Cardiac muscle cell (in vitro differentiated cells and primary cell): ENCODE measurements around the gene DPEP1. TPM values are rescaled to one million over a fixed set of nuclear protein-coding genes. Genes with fewer than 3 reads are reported as not detected.

ENCODE experiments used
- DNase-seq, 2 donors: peaks; one replicate each; pipeline versions ENCODE4 v3.0.0 to v3.0.0-alpha.2; 2010 to 2017; ENCODE audit warnings: low read depth in 1 of 2, low spot score in 1 of 2
- H3K27ac ChIP-seq: fragments of 200-600 bp; sonication (generic); 2 replicates; pipeline ENCODE4 v1.5.1; 2016
- H3K27me3 ChIP-seq: fragments of 200-600 bp; sonication (generic); 2 replicates; pipeline ENCODE4 v1.6.0; 2016; ENCODE audit warnings: control low read depth
- H3K36me3 ChIP-seq: fragments of 200-600 bp; sonication (generic); 2 replicates; pipeline ENCODE4 v1.5.1; 2016; ENCODE audit warnings: control low read depth
- H3K4me1 ChIP-seq: fragments of 200-600 bp; sonication (generic); 2 replicates; pipeline ENCODE4 v1.8.1; 2017; ENCODE audit warnings: low read depth, mild to moderate bottlenecking, mixed run types
- H3K4me3 ChIP-seq: fragments of 200-600 bp; sonication (generic); 2 replicates; pipeline ENCODE4 v1.5.1; 2016; ENCODE audit warnings: mild to moderate bottlenecking
- H3K9me3 ChIP-seq: fragments of 200-600 bp; sonication (generic); 2 replicates; pipeline ENCODE4 v1.5.1; 2017; ENCODE audit warnings: low read depth, mild to moderate bottlenecking, control low read depth
- CTCF ChIP-seq: IDR thresholded peaks from 2 replicates; pipeline ENCODE4 v1.5.1; 2012; ENCODE audit warnings: low read depth, mild to moderate bottlenecking, low read length
- polyA plus RNA-seq: library from polyadenylated mRNA; unstranded; fragments of >200 nt; fragmentation: Nextera tagmentation; extraction: Ambion mirVana; gene quantifications from 2 replicates; pipeline ENCODE4 v1.2.1, GENCODE V29; 2016
- total RNA-seq: library from RNA; depleted of rRNA; stranded (reverse); fragments of >200 nt; gene quantifications from 2 replicates; pipeline ENCODE4 v1.2.3, GENCODE V29; 2016

DPEP1 gene
- total and polyA plus RNA-seq, 2 experiments from 2014 or later = 2.1 to 2.2 TPM

GRCh38 chr16:89582614-89583196, 30.7 kb upstream of the DPEP1 start:
- no peak for DNase-seq
- Histone ChIP-seq H3K36me3 (no peaks in the 10 kb centered on the region), H3K27ac (no peak overlapping the region), H3K4me1 (peaks cover 5% of the 10 kb centered on the region), H3K4me3 (no peak overlapping the region), H3K27me3 (peaks cover 5% of the 10 kb centered on the region), H3K9me3 (no peaks in the 10 kb centered on the region)
- no peak for TF ChIP-seq CTCF

GRCh38 chr16:89583197-89583894, 30.1 kb upstream of the DPEP1 start:
- Histone ChIP-seq H3K27ac (no peak overlapping the region), H3K36me3 (no peaks in the 10 kb centered on the region), H3K27me3 (peaks cover under 1% of the 10 kb centered on the region), H3K4me3 (no peak overlapping the region), H3K9me3 (no peaks in the 10 kb centered on the region), H3K4me1 (peaks cover 5% of the 10 kb centered on the region)
- DNase-seq = no peak
- no peak for TF ChIP-seq CTCF

- DNase-seq = no peak
- peaks cover 5% of the 10 kb centered on the region for H3K4me1 ChIP-seq
- TF ChIP-seq CTCF = no peak
- no peaks in the 10 kb centered on the region for H3K36me3 ChIP-seq
- no peak overlapping the region for H3K27ac ChIP-seq
- H3K9me3 ChIP-seq = no peaks in the 10 kb centered on the region
- no peaks in the 10 kb centered on the region for H3K27me3 ChIP-seq
- H3K4me3 ChIP-seq = no peak overlapping the region
Measured at GRCh38 chr16:89583895-89584644, 29.4 kb upstream of the DPEP1 start.

- H3K27ac ChIP-seq = no peak overlapping the region
Measured at GRCh38 chr16:89584768-89585549, 28.5 kb upstream of the DPEP1 start.

More at GRCh38 chr16:89584768-89585549, 28.5 kb upstream of the DPEP1 start:
- TF ChIP-seq CTCF = no peak
- no peak overlapping the region for H3K4me3 ChIP-seq
- peaks cover 5% of the 10 kb centered on the region for H3K4me1 ChIP-seq
- no peaks in the 10 kb centered on the region for H3K36me3 ChIP-seq
- H3K27me3 ChIP-seq = no peaks in the 10 kb centered on the region
- DNase-seq = no peak
- H3K9me3 ChIP-seq = no peaks in the 10 kb centered on the region
